Measurements from ENCODE around the gene EMID1.

DNA sequence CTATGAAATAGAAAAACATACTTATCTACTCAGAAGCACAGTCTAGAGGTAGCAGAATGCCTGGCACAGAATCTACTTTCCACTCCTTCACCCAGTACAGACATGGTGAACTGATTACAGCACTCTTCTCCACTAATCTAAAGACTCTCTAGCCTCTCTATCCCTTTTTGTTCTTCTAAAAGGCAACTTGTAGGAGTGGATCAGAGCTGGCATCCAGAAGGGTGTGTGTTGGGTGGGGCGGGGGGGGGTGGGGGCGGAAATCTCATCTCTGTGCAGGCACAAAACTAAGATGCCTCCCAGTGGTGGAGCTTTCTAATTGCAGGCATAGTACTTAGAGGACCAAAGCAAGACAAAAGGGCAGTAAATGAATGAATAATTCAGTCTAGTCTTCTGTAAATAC, 11.5 kb upstream of the EMID1 start:
- TF ChIP-seq, protein P1, sequence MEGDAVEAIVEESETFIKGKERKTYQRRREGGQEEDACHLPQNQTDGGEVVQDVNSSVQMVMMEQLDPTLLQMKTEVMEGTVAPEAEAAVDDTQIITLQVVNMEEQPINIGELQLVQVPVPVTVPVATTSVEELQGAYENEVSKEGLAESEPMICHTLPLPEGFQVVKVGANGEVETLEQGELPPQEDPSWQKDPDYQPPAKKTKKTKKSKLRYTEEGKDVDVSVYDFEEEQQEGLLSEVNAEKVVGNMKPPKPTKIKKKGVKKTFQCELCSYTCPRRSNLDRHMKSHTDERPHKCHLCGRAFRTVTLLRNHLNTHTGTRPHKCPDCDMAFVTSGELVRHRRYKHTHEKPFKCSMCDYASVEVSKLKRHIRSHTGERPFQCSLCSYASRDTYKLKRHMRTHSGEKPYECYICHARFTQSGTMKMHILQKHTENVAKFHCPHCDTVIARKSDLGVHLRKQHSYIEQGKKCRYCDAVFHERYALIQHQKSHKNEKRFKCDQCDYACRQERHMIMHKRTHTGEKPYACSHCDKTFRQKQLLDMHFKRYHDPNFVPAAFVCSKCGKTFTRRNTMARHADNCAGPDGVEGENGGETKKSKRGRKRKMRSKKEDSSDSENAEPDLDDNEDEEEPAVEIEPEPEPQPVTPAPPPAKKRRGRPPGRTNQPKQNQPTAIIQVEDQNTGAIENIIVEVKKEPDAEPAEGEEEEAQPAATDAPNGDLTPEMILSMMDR (conservative IDR thresholded peaks at IDR 0.05 in 1 of 2, IDR thresholded peaks at IDR 0.05 in 1 of 2; ENCODE audit: extremely low read depth in 1 of 2, insufficient read depth in 1 of 2, low read depth in 1 of 2, low read length in 2 of 2) = peak; percentile 8 to 9
- TF ChIP-seq EZH2 (IDR thresholded peaks at IDR 0.05; ENCODE audit: borderline replicate concordance, low read length) = no peak
